Dedifferentiated amniotic fluid mesenchymal stem cell (primary cell): Measurements from ENCODE around the gene CCHCR1.
A peak's percentile ranks its signal among the peaks of the same experiment; 100 is the strongest.
"Not testable (repeated sequence)": the region's sequence is repeated elsewhere in the genome, so short reads cannot be mapped to it uniquely, and the experiment has no call there.

ENCODE experiments used
- DNase-seq: peaks from one replicate; pipeline ENCODE4 v3.0.0-alpha.2; 2016; ENCODE audit errors: extremely low spot score

The CCHCR1 gene

GRCh38 chr6:31180500-31180899 is 22.9 kb upstream of the CCHCR1 start:
- DNase-seq, result no peak

GRCh38 chr6:31179896-31180295 is 22.3 kb upstream of the CCHCR1 start:
- no peak for DNase-seq

DNA sequence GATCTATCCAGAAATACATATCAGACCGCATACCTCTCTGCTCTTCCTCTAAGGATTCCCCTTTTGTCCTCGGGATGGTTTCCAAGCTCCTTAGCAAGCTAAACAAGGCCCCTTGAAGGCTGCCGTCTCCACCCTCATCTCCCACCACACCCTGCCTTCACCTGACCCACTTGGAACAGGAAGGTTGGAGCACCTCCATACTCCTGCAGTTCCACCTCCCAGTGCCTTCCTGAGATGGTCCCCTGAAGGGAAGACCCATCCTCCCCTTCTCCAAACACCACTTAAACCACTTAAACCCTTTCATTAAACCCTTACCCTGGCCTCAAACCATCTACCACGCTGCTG is 21.4 kb upstream of the CCHCR1 start:
- no peak for DNase-seq

GRCh38 chr6:31178143-31179041 is 20.8 kb upstream of the CCHCR1 start:
- DNase-seq, result no peak

DNA sequence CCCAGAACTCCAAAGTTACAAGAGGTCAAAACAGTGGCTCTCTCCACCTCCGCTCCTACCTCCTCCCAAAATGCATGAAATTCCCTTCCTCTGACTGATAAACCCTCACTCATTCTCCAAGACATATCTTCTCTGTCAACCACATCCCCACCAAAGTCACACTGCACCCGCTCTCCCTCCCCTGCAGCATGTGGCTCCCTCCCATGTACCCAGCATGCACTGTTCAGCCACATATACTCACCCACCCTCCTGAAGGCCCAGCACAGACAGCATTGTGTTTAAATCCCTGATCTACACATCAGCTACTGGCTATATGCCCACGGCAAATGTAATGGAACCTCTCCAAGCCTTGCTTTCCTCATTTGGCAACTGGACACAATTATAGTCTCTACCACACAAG is 18.4 kb upstream of the CCHCR1 start:
- peak; percentile 16 for DNase-seq

- DNase-seq, result no peak
Measured at GRCh38 chr6:31174378-31174777, 16.8 kb upstream of the CCHCR1 start.

DNA sequence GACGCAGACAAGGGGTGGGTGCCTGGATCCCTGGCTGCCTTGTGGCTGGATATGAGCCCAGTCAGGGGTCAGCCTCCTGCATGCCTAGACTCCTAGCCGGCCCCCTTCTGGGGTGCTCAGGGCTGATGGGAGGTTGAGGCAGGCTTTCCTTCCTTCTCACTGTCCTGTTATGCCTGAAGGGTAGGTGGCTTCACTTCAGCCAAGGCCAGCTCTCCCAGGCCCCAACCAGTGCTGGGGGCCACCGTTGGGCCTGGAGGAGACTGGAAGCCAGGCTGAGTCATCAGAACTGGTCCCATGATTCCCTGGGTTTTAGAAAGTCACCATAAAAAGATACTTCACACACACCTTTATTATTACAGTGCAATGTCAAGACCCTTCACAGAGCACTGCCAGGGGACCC is 15.8 kb upstream of the CCHCR1 start:
- no peak for DNase-seq

DNA sequence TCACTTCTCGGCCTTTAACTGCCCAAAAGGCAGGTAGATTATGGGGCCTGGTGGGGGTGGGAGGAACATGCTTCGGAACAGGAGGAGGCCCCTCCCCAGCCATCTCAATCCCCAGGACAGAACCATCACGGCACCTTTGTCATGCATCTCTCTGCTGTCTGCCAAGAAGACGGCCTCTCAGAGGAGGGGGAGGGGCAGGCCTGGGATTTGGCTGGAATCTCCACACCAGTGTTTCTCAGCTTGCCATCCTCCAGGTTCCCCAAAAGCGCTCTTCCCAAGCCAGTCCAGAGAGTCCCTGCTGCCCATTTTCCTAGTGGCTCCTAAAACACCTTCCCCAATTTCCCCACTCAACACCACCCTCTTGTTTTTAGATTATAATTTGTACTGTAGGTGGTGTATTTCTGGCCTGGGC is 15.4 kb upstream of the CCHCR1 start:
- DNase-seq, result no peak

GRCh38 chr6:31171931-31172905 is 14.6 kb upstream of the CCHCR1 start:
- DNase-seq, result no peak

DNA sequence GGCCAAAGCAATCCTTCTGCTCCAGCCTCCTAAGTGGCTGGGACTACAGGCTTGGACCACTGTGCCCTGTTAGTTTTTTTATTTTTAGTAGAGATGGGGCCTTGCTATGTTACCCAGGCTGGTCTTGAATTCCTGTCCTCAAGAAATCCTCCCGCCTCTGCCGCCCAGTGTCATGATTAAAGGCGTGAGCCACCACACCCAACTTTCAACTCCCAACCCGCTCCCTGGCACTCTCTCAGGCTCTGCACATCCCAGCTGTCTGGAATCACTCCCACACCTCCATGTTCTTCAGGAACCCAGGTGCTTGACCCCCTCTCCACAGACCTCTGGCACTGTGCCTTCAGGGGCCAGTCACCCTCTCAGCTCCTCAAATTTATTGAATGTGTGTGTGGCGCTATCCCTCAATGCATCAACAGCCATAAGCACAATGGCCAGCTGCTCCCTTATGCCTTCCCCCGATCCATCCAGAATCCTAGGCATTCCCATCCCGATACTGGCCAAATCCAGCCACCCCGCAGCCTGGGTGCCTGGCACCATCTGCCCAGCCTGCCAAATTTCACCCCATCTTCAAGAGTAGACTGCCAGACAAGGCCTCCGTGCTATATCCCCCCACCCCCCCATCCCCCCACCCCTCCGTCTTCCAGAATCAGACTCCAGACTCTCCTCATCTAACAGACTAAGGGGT is 13.5 kb upstream of the CCHCR1 start:
- no peak for DNase-seq

- DNase-seq, result no peak
Measured at GRCh38 chr6:31170600-31170881, 12.9 kb upstream of the CCHCR1 start, which contains the start of gene POU5F1. Gene POU5F1 (minus strand): TSS chr6:31170682. CDS start chr6:31170620, 62 bp downstream.

DNA sequence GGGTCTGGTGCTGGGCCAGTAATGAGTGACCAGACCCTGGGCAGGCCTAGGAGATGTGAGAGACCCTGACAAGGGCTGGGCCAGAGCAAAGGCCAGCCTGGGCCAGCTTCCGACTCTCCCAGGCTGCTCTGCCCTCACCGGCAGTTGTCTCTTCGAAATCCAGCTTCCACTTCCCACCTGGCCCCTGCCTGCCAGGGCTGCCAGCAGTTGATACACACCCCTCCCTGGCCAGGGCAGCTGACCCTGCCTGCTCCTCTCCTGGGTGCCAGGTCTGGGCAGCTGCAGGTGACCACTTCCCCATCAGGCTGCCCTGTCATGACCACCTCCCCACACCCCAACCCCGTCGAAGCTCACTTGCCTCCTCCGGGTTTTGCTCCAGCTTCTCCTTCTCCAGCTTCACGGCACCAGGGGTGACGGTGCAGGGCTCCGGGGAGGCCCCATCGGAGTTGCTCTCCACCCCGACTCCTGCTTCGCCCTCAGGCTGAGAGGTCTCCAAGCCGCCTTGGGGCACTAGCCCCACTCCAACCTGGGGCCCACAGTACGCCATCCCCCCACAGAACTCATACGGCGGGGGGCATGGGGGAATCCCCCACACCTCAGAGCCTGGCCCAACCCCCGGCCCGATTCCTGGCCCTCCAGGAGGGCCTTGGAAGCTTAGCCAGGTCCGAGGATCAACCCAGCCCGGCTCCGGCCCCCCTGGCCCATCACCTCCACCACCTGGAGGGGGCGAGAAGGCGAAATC is 12.4 kb upstream of the CCHCR1 start:
- not testable (repeated sequence) for DNase-seq

DNA sequence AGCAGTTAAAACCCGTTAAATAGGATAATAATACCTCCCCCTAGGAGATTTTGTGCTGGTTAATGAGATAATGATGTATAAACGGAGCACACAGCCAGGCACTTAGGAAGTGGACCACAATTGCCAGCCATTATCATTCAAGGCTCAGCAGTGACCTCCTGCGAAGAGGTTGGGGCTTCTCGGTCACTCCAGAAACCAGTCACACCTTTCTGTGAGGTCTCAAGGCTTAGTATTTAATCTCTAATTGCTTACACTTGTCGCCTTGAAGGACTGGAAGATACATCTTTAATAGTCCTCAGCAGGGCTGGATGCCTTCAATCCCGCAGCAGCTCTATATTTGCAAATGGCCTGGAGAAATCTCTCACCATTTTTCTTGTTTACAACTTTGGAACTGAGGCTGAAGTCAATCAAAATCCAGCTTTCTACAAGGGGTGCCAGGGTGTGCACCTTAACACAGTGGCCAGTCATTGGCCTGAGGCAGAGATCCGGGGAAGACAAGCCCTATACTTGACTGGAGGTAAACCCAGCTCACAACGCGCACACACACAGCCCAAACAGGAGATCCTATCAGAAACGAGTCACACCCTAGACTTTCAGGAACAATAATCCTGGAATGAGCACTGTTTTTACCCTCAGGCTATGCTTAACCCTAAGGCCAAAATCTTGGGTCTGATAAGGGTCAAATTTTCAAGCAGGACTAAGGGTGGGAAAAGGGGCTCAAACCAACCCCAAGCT is 11.7 kb upstream of the CCHCR1 start:
- DNase-seq, result no peak

GRCh38 chr6:31168606-31169005 is 11.0 kb upstream of the CCHCR1 start:
- no peak for DNase-seq

GRCh38 chr6:31165986-31166385 is 8.4 kb upstream of the CCHCR1 start:
- no peak for DNase-seq

DNA sequence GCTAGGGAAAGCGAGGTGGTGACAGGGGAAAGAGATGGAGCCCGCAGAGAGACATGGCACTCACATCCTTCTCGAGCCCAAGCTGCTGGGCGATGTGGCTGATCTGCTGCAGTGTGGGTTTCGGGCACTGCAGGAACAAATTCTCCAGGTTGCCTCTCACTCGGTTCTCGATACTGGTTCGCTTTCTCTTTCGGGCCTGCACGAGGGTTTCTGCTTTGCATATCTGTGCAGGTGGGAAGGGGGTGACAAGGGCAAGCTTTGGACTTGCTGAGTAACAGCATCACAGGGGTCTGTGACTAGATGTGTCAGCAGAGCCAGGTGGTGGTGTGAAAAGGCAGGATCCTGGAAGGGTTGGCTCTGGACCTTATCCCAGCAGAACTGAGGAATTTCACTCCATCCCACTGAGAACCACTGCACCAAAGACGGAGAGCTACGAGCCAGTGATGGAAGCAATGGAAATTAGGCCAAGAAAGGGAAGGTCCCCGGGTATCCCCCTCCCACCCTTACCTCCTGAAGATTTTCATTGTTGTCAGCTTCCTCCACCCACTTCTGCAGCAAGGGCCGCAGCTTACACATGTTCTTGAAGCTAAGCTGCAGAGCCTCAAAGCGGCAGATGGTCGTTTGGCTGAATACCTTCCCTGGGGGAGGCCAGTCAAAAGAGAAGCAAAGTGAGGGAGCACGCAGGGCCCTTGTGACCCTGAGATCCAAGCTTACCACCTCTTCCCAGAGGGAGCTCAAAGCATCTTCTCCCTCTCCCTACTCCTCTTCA is 7.6 kb upstream of the CCHCR1 start:
- DNase-seq, result not testable (repeated sequence)

DNA sequence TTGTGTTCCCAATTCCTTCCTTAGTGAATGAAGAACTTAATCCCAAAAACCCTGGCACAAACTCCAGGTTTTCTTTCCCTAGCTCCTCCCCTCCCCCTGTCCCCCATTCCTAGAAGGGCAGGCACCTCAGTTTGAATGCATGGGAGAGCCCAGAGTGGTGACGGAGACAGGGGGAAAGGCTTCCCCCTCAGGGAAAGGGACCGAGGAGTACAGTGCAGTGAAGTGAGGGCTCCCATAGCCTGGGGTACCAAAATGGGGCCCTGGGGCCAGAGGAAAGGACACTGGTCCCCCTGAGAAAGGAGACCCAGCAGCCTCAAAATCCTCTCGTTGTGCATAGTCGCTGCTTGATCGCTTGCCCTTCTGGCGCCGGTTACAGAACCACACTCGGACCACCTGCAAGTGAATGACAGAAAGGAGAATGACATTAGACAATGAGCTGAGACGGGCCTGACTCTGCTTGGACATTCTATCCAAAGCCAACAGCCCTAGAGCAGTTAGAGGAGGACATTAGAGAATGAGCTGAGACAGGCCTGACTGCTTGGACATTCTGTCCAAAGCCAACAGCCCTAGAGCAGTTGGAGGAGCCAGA is 7.0 kb upstream of the CCHCR1 start:
- not testable (repeated sequence) for DNase-seq

- no peak for DNase-seq
Measured at GRCh38 chr6:31163922-31164321, 6.3 kb upstream of the CCHCR1 start.

- no peak for DNase-seq
Measured at GRCh38 chr6:31162463-31163165, 5.0 kb upstream of the CCHCR1 start.
